ENCODE results near the gene KIF26A.

The KIF26A gene

DNA sequence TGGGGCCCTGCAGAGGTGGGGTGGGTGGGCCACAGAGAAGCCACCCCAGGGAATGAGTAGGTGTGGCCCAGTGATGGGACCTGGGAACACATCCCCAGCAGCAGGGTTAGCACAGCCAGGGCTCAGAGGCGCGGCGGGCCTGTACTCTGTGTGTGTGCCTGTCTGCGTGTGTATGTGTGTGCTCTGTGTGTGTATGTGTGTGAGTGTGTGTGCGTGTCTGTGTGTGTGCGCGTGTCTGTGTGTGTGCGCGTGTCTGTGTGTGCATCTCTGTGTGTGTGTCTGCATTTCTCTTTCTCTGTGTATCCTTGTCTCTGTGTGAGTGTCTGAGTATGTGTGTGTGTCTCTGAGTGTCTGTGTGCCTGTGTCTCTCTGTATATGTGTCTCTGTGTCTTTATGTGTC is 26.1 kb downstream of the KIF26A start:
- Histone ChIP-seq H3K4me3 (no peak overlapping the region), H3K27ac (no peak overlapping the region)

DNA sequence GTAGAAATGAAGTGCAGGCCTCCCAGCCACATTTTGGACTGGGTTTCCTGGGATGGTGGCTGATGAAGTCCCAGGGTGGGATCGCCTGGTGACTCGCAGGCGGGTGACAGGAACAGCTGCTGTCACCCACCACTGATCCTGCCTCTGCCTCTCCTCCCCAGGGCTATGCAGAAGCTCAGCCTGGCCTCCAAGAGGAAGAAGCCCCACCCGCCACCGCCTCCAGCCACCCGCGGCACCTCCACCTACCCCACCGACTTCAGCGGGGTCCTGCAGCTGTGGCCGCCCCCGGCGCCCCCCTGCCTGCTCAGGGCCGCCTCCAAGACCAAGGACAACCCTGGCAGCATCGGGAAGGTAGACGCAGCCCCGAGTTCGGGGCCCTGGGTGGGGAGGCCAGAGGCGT is 28.3 kb downstream of the KIF26A start:
- H3K4me3 ChIP-seq: no peak overlapping the region
- no peak overlapping the region for H3K27ac ChIP-seq

DNA sequence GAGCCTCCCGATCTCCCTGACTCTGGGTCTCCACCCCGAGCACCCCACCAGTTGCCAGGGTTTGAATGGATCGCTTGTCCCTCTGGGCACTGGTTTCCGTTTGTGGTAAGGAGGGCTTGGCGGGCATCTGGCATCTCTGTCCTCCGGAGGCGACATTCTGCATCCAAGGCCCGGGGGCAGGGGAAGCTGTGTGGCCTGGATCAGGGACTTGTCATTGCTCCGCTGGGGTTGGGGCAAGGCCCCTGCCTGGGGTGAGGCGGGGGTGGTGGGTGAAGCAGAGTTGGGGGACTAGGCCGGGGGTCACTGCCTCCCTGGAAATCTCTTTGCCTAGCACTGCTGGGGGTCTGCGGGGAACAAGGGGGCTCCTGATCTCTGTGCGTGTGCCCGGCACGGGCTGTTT is 30.2 kb downstream of the KIF26A start:
- Histone ChIP-seq H3K4me3 (no peak overlapping the region), H3K27ac (no peak overlapping the region)

DNA sequence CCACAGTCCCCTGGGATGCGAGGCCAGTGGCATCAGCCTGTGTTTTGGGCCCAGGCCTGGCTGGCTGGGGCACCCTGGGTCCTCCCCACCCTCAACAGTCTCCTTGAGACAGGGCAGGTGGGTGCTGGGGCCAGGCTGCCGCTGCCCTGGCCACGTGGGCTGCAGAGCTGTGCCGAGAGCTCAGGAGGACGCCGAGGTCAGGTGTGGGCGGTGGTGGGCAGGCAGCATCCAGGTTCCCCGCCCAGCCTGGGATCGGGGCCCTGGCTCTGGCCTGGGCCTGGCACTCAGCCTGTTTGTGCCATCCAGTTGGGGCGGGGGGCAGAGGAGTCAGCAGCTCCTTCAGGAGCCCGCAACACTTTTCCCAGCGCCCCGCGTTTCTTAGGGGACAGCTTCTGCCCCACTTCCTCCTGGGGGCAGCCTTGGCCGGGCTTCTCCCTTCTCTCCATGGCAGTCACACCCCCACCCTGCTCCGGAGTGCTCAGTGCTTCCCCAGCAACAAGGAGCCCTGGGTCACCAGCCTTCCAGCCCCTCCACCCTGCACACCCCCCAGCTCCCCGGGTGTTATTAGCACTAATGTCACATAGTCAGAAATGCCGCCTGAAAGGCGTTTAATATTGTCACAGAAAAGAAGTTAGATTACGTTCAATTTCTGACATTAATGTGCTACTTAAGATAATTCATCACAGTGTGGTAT is 30.8 kb downstream of the KIF26A start:
- Histone ChIP-seq H3K27ac (no peak overlapping the region), H3K4me3 (no peak overlapping the region)

DNA sequence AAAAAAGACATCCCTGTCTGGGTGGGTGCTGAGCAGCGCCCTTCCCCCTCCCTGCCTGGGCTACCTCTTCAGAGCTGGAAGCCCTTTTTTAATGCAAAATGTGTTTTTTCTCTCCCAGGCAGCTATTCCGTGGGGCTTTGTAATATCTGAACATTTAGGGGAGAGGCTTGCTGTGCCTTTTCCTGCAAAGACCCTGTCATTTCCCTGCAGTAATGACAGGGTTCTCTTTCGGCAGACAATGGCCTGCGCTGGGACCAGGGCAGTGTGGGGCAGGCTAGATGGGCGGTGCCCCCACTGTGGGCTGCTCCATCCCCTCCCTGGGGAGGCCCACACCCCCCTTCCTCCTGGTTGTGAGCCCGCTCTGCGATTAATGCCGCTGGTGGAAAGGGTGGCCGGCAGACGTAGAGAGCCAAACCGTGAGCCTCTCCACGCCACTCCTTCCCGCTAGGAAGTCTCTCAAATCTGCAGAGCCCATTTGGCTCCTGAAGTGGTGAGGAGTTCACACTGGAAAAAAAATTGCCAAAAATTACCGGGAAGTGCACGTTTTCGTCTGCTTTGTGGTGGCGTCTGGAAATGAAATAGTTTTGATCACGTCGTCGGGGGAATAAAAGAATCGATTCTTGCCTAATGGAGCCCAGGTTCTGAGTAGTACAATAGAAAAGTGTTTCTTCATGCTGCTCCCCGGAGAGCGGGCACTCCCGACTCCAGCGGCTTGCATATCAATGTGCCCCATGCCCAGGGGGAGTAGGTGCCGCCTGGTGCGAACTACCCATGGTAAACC is 31.5 kb downstream of the KIF26A start:
- no peak overlapping the region for H3K4me3 ChIP-seq
- no peak overlapping the region for H3K27ac ChIP-seq

DNA sequence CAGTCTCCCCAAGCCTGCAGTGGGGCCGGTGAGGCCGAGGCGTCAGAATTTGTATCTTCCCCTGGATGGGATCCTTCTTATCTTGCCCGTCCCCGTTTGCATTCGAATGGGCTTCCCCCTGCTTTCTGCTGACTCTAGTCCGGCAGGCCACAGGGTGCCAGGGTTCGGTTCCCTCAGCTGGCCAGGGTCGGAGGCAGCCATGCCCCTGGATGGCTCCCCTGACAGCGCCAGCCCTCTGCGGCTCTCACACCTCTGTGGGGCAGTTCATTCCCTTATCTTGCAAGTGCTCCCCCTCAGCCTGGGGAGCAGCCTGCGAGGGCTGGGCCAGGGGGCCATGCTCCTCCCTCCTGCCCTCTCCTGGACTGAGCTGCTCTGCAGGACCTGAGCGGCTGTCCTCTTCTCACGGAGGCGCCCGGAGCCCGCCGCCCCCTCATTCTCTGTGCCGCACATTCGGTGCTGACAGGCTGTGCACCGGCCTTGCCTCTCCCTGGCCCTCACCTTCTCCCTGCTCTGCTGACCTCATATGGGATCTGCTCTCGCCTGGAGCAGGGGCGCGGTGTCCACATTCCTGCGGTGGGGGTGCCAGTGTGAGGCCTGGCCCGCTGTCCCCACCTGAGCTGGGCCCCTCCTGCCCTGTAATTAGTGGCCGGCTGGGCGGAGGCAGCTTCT is 32.8 kb downstream of the KIF26A start:
- Histone ChIP-seq H3K27ac (no peak overlapping the region), H3K4me3 (no peak overlapping the region)

DNA sequence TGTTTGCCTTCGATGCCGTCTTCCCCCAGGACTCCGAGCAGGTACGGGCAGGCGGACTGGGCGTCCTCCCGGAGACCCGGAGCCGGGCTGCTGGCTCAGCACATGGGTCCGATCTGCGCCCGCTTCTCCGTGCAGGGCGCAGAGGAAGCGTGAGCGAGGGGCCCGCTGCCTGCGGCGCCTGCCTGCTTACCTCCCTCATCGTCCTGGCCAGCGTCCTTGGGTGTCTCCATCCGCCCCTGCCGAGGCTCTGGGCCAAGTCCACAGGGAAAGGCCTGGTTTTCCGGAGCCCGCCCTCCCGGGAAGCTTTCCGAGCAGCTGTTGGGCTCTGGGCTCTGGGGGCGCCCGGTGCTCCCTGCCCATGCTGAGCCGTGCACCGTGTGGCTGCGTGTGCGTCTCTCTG is 33.5 kb downstream of the KIF26A start:
- H3K4me3 ChIP-seq: no peak overlapping the region
- H3K27ac ChIP-seq: no peak overlapping the region

DNA sequence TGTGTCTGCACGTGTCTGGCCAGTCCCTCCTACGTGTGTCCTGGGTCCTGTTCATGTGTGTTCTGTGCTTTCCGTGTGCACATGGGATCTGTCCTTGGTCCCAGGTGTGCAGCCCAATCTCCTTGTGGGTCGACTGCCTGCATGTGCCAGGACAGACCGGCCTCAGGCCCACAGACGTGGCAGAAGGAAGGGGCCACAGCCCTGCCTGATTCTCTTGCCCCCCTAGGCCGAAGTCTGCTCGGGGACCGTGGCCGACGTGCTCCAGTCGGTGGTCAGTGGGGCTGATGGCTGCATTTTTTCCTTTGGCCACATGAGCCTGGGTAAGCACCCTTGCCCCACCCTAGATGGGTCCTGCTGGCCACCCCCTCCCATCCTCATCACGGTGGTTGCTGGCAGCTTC is 34.0 kb downstream of the KIF26A start:
- H3K27ac ChIP-seq: no peak overlapping the region

DNA sequence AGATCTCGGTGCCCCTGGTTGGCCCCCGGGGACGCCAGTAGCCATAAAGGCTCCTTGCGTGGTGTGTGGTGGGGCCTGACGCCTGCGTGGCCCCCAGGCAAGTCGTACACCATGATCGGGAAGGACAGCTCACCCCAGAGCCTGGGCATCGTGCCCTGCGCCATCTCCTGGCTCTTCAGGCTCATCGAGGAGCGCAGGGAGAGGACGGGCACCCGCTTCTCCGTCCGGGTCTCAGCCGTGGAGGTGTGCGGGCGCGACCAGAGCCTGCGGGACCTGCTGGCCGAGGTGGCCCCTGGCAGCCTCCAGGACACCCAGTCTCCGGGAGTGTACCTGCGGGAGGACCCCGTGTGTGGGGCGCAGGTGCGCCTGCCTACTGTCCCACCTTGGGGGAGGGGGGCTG is 34.5 kb downstream of the KIF26A start:
- Histone ChIP-seq H3K27ac (no peak overlapping the region), H3K4me3 (no peak overlapping the region)

More for the DNA sequence above, 34.0 kb downstream of the KIF26A start:
- no peak overlapping the region for H3K4me3 ChIP-seq

DNA sequence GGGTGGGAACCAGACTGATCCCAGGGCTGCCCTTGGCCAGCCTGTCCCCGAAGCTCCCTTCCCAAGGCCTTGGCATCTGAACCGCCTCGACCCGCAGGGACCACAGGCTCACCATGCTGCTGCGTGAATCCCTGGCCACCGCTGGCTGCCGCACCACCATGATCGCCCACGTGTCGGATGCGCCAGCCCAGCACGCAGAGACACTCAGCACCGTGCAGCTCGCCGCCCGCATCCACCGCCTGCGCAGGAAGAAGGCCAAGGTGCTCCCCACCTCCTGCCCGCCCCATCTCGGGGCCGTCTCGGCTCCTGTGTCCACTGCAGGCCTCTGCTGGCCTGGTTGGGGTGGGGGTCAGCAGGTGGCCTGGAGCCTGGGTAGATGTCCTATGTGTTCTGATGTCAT is 35.7 kb downstream of the KIF26A start:
- Histone ChIP-seq H3K27ac (no peak overlapping the region), H3K4me3 (no peak overlapping the region)

DNA sequence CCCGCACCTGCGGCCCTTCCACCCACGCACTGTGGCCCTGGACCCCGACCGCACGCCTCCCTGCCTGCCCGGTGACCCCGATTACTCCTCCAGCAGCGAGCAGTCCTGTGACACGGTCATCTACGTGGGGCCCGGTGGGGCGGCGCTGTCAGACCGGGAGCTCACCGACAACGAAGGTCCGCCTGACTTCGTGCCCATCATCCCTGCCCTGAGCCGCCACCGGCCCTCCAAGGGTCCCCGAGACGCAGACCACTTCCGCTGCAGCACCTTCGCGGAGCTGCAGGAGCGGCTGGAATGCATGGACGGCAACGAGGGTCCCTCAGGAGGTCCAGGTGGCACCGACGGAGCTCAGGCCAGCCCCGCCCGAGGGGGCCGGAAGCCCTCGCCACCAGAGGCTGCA is 36.7 kb downstream of the KIF26A start:
- Histone ChIP-seq H3K27ac (no peak overlapping the region), H3K4me3 (no peak overlapping the region)

DNA sequence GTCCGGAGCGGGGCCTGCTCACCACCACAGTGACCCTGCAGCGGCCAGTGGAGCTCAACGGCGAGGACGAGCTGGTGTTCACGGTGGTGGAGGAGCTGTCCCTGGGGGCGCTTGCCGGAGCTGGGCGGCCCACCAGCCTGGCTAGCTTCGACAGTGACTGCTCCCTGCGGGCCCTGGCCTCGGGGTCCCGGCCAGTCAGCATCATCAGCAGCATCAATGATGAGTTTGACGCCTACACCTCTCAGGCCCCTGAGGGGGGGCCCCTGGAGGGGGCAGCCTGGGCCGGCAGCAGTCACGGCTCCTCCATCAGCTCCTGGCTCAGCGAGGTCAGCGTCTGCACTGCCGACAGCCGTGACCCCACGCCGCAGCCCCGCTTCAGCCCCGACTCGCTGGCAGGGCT is 37.4 kb downstream of the KIF26A start:
- Histone ChIP-seq H3K27ac (no peak overlapping the region), H3K4me3 (no peak overlapping the region)

DNA sequence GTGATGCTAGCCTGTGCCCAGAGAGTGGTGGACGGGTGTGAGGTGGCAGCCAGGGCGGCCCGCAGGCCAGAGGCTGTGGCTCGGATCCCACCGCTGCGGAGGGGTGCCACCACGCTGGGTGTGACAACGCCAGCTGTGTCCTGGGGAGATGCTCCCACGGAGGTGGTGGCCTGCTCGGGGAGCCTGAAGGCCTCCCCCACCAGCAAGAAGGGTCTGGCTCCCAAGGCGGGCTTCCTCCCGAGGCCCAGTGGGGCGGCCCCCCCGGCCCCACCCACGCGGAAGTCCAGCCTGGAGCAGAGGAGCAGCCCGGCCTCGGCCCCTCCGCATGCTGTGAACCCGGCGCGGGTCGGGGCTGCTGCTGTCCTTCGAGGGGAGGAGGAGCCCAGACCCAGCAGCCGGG is 38.2 kb downstream of the KIF26A start:
- no peak overlapping the region for H3K4me3 ChIP-seq
- H3K27ac ChIP-seq: no peak overlapping the region

DNA sequence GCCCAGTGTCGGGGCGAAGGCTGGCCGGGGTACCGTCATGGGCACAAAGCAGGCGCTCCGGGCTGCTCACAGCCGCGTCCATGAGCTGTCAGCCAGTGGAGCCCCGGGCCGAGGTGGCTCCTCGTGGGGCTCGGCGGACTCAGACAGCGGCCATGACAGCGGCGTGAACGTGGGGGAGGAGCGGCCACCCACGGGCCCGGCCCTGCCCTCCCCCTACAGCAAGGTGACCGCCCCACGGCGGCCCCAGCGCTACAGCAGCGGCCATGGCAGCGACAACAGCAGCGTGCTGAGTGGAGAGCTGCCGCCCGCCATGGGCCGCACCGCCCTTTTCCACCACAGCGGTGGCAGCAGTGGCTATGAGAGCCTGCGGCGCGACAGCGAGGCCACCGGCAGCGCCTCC is 39.0 kb downstream of the KIF26A start:
- Histone ChIP-seq H3K27ac (no peak overlapping the region), H3K4me3 (no peak overlapping the region)

DNA sequence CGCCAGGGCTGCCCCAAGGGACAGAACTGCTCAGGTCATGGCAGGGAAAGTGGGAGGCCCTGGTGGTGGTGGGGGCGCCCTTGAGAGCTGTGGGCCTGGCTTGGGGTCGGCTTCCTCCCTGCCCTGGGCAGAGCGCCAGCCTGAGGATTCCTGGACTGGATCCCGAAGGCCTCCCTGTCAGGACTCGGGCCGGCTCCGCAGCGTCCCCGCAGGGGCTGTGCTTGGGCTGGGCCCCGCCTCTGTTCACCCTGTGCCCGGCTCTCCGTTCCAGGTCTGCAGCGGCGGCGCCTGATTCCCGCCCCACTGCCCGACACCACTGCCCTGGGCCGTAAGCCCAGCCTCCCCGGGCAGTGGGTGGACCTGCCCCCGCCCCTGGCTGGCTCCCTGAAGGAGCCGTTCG is 39.9 kb downstream of the KIF26A start:
- H3K4me3 ChIP-seq: no peak overlapping the region
- H3K27ac ChIP-seq: no peak overlapping the region

DNA sequence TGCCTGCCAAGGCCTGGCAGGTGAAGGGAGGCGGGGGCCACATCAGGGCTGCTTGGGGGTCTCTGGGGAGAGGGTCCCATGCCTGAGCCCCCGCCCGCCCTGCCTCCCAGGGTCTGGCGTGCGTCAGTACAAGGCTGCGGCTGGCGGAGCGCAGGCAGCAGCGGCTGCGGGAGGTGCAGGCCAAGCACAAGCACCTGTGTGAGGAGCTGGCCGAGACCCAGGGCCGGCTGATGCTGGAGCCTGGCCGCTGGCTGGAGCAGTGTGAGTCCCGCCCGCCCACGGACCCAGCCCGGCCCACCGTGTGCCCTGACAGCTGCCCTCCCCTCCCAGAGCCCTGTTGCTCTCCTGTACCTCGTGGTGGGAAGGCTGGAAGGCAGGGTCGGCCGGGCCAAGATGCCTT is 40.7 kb downstream of the KIF26A start:
- no peak overlapping the region for H3K27ac ChIP-seq
- no peak overlapping the region for H3K4me3 ChIP-seq

DNA sequence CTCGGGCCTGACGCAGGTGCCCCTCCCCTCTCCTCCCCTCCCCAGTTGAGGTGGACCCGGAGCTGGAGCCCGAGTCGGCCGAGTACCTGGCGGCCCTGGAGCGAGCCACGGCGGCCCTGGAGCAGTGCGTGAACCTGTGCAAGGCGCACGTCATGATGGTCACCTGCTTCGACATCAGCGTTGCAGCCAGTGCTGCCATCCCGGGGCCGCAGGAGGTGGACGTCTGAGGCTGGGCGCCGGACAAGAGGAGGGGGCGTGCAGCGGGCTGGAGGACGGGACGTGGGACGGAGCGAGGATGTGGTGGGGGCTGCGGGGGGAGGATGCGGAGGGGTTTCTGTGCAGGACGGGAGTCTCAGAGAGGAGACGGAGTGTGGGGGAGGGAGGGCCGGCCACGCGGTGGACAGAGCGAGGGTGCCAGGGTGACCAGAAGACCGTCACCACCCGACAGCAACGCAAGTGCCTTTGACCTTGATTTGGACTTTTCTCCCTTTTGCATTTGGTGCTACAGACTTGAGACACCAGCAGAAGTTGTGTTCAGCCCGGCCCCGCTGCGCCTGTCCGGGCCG is 41.3 kb downstream of the KIF26A start:
- Histone ChIP-seq H3K4me3 (no peak overlapping the region), H3K27ac (no peak overlapping the region)

DNA sequence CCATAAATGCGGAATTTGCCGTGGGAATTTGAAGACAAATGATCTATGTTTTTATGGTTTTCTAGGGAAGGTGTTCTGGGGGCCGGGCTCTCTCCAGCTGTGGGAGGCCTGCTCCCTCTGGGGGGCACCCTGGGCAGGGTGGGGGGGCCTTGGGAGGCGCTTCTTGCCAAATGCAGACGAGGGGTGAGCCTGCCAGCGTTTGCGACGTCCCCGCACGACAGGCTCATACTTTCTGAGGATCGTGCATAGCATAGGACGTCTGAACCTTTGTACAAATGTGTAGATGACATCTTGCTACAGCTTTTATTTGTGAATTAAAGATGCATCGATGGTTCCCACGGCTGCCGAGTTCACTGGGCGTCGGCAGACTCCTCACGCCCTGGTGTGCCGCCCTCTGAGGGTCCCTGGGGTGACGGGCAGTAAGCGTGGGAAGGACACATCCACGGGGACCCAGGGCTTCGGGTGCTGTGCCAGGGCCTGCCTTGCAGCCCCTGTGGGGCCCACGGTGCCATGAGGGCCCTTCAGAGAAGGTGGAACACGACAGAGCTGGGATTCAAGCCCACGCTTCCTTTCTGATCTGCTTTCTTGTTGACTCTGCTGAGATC is 42.3 kb downstream of the KIF26A start:
- H3K4me3 ChIP-seq: no peak overlapping the region
- no peak overlapping the region for H3K27ac ChIP-seq

DNA sequence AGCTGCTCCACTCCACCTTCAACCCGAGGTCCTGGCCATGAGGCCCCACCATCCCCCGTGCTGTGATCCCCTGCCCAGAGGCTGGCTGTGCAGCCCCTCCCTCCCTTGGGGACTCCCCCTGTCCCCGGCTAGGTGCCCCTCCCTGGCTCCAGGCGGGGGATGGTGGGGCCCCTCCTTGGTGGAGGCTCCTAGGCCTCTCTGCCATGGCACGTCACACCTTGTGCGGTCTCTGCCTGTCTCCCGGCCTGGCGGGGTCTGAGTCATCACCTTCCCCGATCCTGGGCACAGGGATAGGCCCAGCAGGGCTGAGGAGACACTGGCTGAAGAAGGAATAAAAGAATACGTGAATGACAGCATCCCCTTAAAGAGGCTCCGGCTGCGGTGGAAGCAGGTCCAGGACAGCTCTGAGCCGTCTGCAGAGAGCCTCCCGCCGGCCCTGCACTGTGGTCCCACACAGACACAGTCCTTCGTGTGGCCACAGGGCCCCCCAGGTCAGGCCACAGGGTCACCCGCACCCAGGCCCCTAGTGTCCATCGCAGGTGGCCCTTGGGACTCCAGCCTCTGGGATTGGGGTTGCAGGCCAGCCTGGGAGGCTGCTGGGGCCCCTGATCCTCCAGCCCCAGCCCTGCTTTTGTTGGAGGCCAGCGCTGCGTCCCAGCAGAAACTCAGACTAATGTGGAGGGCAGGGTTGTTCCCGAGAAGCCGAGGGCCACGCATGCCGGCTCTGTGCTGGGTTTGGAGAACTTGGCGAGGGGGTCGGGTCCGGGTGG is 43.6 kb downstream of the KIF26A start:
- H3K27ac ChIP-seq: peak overlapping the region in 1 of 21 experiments; percentile 14
- H3K4me3 ChIP-seq: no peak overlapping the region
